Measurements from ENCODE around the gene RELL1.

GRCh38 chr4:37663552-37663951 lies 22.6 kb downstream of the RELL1 start:
- TF ChIP-seq POLR2A (IDR thresholded peaks at IDR 0.05; ENCODE audit: low read length) = no peak
- TF ChIP-seq GATA1 (IDR thresholded peaks at IDR 0.05; ENCODE audit: low read depth, low read length) = no peak

All from erythroblast (primary cell).